ENCODE measurements around the gene APOL6. TPM values are rescaled to one million over a fixed set of nuclear protein-coding genes. Genes with fewer than 3 reads are reported as not detected.
A peak's percentile ranks its signal among the peaks of the same experiment; 100 is the strongest.

Gene APOL6
- total and polyA plus RNA-seq, 2 of the 13 experiments (the other 11 are each of a cell fraction or from before 2014, with no cell fraction given): 5.2 to 7.5 TPM

GRCh38 chr22:35610741-35611140 lies 37.5 kb upstream of the APOL6 start:
- Histone ChIP-seq H3K4me1 (ENCODE audit: insufficient read depth, low read length) (peaks cover 47% of the 10 kb centered on the region), H3K9ac (ENCODE audit: insufficient read depth, low read depth, low read length) (no peak overlapping the region), H3K36me3 (replicated peaks in 1 of 2; ENCODE audit: control insufficient read depth in 1 of 2, insufficient read depth in 2 of 2, low read length in 2 of 2) (no peaks in the 10 kb centered on the region), H3K4me3 (replicated peaks in 1 of 3; ENCODE audit: insufficient read depth in 1 of 3, low read depth in 2 of 3, low read length in 3 of 3) (no peak overlapping the region), H4K20me1 (ENCODE audit: insufficient read depth, low read length) (no peaks in the 10 kb centered on the region), H2AFZ (ENCODE audit: low read length) (no peak overlapping the region), H3K4me2 (ENCODE audit: low read depth, low read length) (no peak overlapping the region), H3K79me2 (ENCODE audit: insufficient read depth, low read length) (no peaks in the 10 kb centered on the region), H3K27me3 (ENCODE audit: control insufficient read depth in 1 of 2, insufficient read depth in 2 of 2, low read length in 2 of 2) (peaks cover 0 to 19% of the 10 kb centered on the region in 2 experiments; a peak in 2 of 5 replicates), H3K9me3 (ENCODE audit: low read length) (no peaks in the 10 kb centered on the region), H3K27ac (ENCODE audit: extremely low read length, insufficient read depth, low read length) (no peak overlapping the region)
- 51% methylated on average over 9 of the region's 10 CpGs for WGBS (ENCODE audit: low lambda C conversion rate)
- FAIRE-seq (no peak), DNase-seq (ENCODE audit: low spot score) (no peak), ATAC-seq (no peak)
- in situ Hi-C loops (cut with HindIII; ENCODE audit: extremely low pct_ligation_motif_present, low pct_unique_long_range_greater_than_20kb): no loop called here
- no TSS peak for BruUV-seq (replicated peaks)
- POLR2A ChIA-PET: interaction anchor here (1.7 kb wide), 1 partner anchor 11 kb away, joined by 5 read pairs; no protein-coding TSS in a partner anchor
- TF ChIP-seq FOXJ3 (CRISPR knock-in tag; IDR thresholded peaks at IDR 0.05; ENCODE audit: borderline replicate concordance): no peak
- intact Hi-C loops (cut with micrococcal nuclease; ENCODE audit: unreplicated experiment): no loop called here
- CTCF ChIA-PET (ENCODE audit: low intra/inter-chr PET ratio, low total read pairs): no interaction called here

DNA sequence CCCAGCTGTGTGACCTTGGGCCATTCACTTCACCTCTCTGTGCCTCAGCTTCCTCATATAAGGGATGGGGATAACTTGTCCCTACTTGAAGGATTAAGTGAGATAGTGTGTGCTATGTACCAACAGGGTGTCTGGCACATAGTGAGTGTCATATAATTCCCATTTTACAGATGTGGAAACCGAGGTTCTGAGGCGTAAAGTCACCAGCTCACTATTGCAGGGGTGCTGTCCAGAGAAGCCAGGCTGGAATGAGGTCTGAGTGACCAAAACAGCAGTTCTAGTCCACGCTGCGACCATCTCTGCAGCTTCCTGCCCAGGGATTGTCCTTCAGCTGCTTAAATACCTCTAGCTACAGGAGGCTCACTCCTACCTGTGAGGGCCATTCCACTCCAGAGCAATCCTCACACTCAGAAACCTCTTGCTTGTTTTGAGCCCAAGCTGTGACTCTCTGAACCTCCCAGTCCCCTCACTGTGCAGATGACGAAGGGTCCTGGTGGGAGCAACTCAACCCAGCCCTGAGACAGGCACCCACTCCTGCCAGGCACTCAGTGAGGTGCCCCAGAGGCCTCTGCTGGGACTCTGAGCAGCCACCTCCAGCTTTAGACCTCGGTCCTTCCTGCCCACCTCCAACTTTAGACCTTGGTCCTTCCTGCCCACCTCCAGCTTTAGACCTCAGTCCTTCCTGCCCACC lies 36.9 kb upstream of the APOL6 start:
- no peak for FAIRE-seq
- no peaks in the 10 kb centered on the region for H4K20me1 ChIP-seq (ENCODE audit: insufficient read depth, low read length)
- 60% methylated on average over 2 of the region's 6 CpGs for WGBS (ENCODE audit: low lambda C conversion rate)
- ATAC-seq: peak; percentile 25; the same call in 2 of the 3 replicates
- ChIA-PET CTCF (ENCODE audit: low intra/inter-chr PET ratio, low total read pairs) (no interaction called here), POLR2A (interaction anchor here (1.7 kb wide), 1 partner anchor 10 kb away, joined by 5 read pairs; no protein-coding TSS in a partner anchor)
- H3K9ac ChIP-seq (ENCODE audit: insufficient read depth, low read depth, low read length): no peak overlapping the region
- H3K4me1 ChIP-seq (ENCODE audit: insufficient read depth, low read length): peaks cover 50% of the 10 kb centered on the region
- no TSS peak for BruUV-seq (replicated peaks)
- in situ Hi-C loops (cut with HindIII; ENCODE audit: extremely low pct_ligation_motif_present, low pct_unique_long_range_greater_than_20kb) (no loop called here), intact Hi-C loops (cut with micrococcal nuclease; ENCODE audit: unreplicated experiment) (no loop called here)
- no peaks in the 10 kb centered on the region for H3K79me2 ChIP-seq (ENCODE audit: insufficient read depth, low read length)
- H3K36me3 ChIP-seq (replicated peaks in 1 of 2; ENCODE audit: control insufficient read depth in 1 of 2, insufficient read depth in 2 of 2, low read length in 2 of 2): no peaks in the 10 kb centered on the region
- H3K27me3 ChIP-seq (ENCODE audit: control insufficient read depth in 1 of 2, insufficient read depth in 2 of 2, low read length in 2 of 2): peaks cover 0 to 17% of the 10 kb centered on the region in 2 experiments; a peak in 2 of 5 replicates
- H2AFZ ChIP-seq (ENCODE audit: low read length): no peak overlapping the region
- no peak for DNase-seq (ENCODE audit: low spot score)
- H3K27ac ChIP-seq (ENCODE audit: extremely low read length, insufficient read depth, low read length): no peak overlapping the region
- H3K4me3 ChIP-seq (replicated peaks in 1 of 3; ENCODE audit: insufficient read depth in 1 of 3, low read depth in 2 of 3, low read length in 3 of 3): peak overlapping the region in 1 of 3 experiments; percentile 5; a peak in 1 of 6 replicates
- peak overlapping the region; percentile 28 for H3K4me2 ChIP-seq (ENCODE audit: low read depth, low read length)
- H3K9me3 ChIP-seq (ENCODE audit: low read length): no peaks in the 10 kb centered on the region
- 0 out of 2 replicates have a peak, but pooled peaks have one; percentile 55 for TF ChIP-seq ADNP (CRISPR knock-in tag; IDR thresholded peaks at IDR 0.05)
- no peak for TF ChIP-seq ZBTB1 (CRISPR knock-in tag; IDR thresholded peaks at IDR 0.05; ENCODE audit: borderline replicate concordance)
- TF ChIP-seq FLYWCH1 (CRISPR knock-in tag; IDR thresholded peaks at IDR 0.05): no peak
- no peak for TF ChIP-seq KDM4B (CRISPR knock-in tag; IDR thresholded peaks at IDR 0.05)
- TF ChIP-seq ZMYM3 (CRISPR knock-in tag; IDR thresholded peaks at IDR 0.05): peak; percentile 79
- TF ChIP-seq, protein P1, sequence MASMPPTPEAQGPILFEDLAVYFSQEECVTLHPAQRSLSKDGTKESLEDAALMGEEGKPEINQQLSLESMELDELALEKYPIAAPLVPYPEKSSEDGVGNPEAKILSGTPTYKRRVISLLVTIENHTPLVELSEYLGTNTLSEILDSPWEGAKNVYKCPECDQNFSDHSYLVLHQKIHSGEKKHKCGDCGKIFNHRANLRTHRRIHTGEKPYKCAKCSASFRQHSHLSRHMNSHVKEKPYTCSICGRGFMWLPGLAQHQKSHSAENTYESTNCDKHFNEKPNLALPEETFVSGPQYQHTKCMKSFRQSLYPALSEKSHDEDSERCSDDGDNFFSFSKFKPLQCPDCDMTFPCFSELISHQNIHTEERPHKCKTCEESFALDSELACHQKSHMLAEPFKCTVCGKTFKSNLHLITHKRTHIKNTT (CRISPR knock-in tag; IDR thresholded peaks at IDR 0.05): no peak
- peak; percentile 84 for TF ChIP-seq ZNF629 (CRISPR knock-in tag; conservative IDR thresholded peaks at IDR 0.05)
- no peak for TF ChIP-seq TFAP4 (IDR thresholded peaks at IDR 0.05; ENCODE audit: borderline replicate concordance, low read depth)
- TF ChIP-seq ATF7 (IDR thresholded peaks at IDR 0.05): no peak
- TF ChIP-seq ATF7 (CRISPR knock-in tag; IDR thresholded peaks at IDR 0.05): 0 out of 2 replicates have a peak, but pooled peaks have one; percentile 28
- TF ChIP-seq ZNF883 (CRISPR knock-in tag; IDR thresholded peaks at IDR 0.05; ENCODE audit: not compliant biosample characterization): no peak
- TF ChIP-seq MTERF4 (CRISPR knock-in tag; IDR thresholded peaks at IDR 0.05): no peak
